Muscle layer of duodenum (tissue), 2 donors: Measurements from ENCODE around the gene MAN2A1.
A peak's percentile ranks its signal among the peaks of the same experiment; 100 is the strongest.

ENCODE experiments used
- H3K27ac ChIP-seq: one replicate; pipeline ENCODE4 v1.7.0; 2013; ENCODE audit warnings: mild to moderate bottlenecking, low read length
- H3K27me3 ChIP-seq: one replicate; pipeline ENCODE4 v1.7.0; 2013; ENCODE audit warnings: low read depth, mild to moderate bottlenecking, control low read depth, low read length
- H3K36me3 ChIP-seq, 2 donors: one replicate each; pipeline ENCODE4 v1.7.0; 2013; ENCODE audit warnings: low read length in 2 of 2, control low read depth in 1 of 2, mild to moderate bottlenecking in 1 of 2; ENCODE audit not compliant: insufficient read depth in 2 of 2, control insufficient read depth in 1 of 2
- H3K4me1 ChIP-seq, 2 donors: one replicate each; pipeline ENCODE4 v1.7.0; 2013; ENCODE audit warnings: low read length in 2 of 2, mild to moderate bottlenecking in 2 of 2, control low read depth in 1 of 2, moderate library complexity in 1 of 2; ENCODE audit not compliant: insufficient read depth in 2 of 2, control insufficient read depth in 1 of 2
- H3K4me3 ChIP-seq, 2 donors: one replicate each; pipeline ENCODE4 v1.7.0; 2013; ENCODE audit warnings: low read length in 2 of 2, low read depth in 1 of 2, mild to moderate bottlenecking in 1 of 2
- H3K9me3 ChIP-seq, 2 donors: one replicate each; pipeline ENCODE4 v1.7.0; 2013; ENCODE audit warnings: low read length in 2 of 2, control low read depth in 1 of 2, mild to moderate bottlenecking in 1 of 2; ENCODE audit not compliant: control insufficient read depth in 1 of 2
- donor health status: healthy.

Gene MAN2A1

DNA sequence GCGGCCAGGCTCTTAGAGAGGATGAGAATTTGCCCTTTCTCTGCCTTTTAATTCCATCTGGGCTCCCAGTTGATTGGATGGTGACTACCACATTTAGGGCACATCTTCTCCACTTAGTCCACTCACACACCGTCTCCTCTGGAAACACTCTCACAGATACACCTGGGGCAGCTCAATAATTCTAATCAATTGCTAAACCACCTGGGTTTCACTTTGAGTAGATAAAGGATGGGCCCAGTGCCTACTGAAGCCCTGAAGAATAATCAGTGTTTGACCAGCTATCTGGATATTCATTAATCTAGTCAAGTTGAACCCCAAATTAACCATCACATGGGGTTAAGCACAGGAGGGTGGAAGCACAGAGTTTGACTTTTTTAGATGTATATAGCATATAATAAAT is 19.1 kb downstream of the MAN2A1 start:
- Histone ChIP-seq H3K4me3 (peak overlapping the region in 1 of 2 donors; percentile 3), H3K4me1 (peaks cover 6 to 22% of the 10 kb centered on the region in 2 donors), H3K9me3 (no peaks in the 10 kb centered on the region), H3K27ac (no peak overlapping the region), H3K36me3 (no peaks in the 10 kb centered on the region), H3K27me3 (no peaks in the 10 kb centered on the region)

DNA sequence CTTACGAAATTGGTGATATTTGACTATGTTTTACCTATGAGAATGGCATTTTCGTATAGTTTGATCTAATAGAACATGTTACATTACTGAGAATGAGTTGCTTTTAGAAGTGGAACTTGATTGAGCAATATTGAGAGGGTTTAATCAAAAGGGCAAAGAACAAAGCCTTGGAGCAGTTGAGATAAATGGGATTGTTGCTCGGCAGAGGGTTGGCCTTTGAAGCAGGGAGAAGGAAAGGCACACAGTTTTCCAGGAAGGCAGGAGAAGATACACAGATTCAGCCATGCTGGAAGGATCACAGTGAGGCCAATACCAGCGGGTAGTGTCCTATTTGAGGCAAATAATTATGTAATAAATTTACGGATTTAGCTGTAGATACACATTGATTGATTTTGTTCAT is 19.5 kb downstream of the MAN2A1 start:
- Histone ChIP-seq H3K9me3 (no peaks in the 10 kb centered on the region), H3K4me1 (peaks cover 6 to 18% of the 10 kb centered on the region in 2 donors), H3K27ac (no peak overlapping the region), H3K27me3 (no peaks in the 10 kb centered on the region), H3K4me3 (peak overlapping the region in 1 of 2 donors; percentile 3), H3K36me3 (no peaks in the 10 kb centered on the region)

DNA sequence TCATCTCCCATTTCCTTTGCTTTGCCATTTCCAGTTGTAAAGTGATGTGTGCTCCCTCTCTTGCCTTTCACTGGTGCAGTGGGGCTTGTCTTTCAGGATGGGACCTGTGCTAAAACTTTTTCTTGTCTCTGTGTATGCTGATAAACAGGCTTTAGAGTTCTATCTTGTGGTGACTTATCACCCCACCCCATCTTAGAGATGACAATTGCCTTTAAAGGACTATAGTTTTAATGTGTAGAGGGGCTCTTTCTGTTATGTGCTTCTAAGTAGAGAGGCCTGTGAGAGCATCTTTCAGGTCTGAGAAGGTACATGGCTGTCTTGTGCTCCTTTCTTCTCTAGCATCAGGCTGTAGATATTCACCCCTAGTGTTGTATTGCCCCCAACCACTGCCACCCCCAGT is 21.9 kb downstream of the MAN2A1 start:
- Histone ChIP-seq H3K4me1 (peaks cover 0 to 5% of the 10 kb centered on the region in 2 donors), H3K9me3 (no peaks in the 10 kb centered on the region), H3K36me3 (peaks cover 0 to 2% of the 10 kb centered on the region in 2 donors), H3K27me3 (no peaks in the 10 kb centered on the region), H3K4me3 (no peak overlapping the region), H3K27ac (no peak overlapping the region)

DNA sequence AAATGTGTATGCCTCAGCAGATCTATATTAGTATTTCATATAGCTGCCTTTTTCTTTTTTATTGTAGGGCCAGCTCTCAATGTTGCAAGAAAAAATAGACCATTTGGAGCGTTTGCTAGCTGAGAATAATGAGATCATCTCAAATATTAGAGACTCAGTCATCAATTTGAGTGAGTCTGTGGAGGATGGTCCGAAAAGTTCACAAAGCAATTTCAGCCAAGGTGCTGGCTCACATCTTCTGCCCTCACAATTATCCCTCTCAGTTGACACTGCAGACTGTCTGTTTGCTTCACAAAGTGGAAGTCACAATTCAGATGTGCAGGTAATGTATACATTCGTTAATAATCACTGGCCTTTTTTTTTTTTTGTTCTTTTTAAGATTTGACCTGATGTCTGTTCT is 23.7 kb downstream of the MAN2A1 start:
- Histone ChIP-seq H3K9me3 (no peaks in the 10 kb centered on the region), H3K4me1 (peaks cover 0 to 5% of the 10 kb centered on the region in 2 donors), H3K27ac (no peak overlapping the region), H3K36me3 (peaks cover 0 to 4% of the 10 kb centered on the region in 2 donors), H3K4me3 (no peak overlapping the region), H3K27me3 (no peaks in the 10 kb centered on the region)

DNA sequence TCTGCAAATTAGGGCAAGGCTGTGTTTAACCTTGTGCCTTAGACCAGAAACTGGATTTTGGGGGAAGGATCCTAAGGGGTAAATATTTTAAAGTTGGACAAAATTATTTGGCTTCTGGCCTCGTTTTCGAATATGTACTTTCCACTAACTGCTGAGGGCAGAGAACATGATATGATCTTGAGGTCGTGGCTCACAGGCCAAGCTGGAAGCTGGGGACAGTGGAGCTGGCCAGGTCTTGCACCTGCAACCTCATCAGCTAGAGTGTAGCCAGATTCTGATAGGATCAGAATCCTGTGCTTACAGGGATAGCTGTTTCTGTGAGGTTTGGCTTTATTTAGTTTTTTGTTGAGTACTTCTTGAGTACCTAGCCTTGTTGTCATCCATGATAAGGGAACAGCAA is 24.9 kb downstream of the MAN2A1 start:
- Histone ChIP-seq H3K27me3 (no peaks in the 10 kb centered on the region), H3K27ac (peak overlapping the region; percentile 42), H3K36me3 (peaks cover 0 to 4% of the 10 kb centered on the region in 2 donors), H3K4me1 (peaks cover 0 to 5% of the 10 kb centered on the region in 2 donors), H3K9me3 (no peaks in the 10 kb centered on the region), H3K4me3 (no peak overlapping the region)

DNA sequence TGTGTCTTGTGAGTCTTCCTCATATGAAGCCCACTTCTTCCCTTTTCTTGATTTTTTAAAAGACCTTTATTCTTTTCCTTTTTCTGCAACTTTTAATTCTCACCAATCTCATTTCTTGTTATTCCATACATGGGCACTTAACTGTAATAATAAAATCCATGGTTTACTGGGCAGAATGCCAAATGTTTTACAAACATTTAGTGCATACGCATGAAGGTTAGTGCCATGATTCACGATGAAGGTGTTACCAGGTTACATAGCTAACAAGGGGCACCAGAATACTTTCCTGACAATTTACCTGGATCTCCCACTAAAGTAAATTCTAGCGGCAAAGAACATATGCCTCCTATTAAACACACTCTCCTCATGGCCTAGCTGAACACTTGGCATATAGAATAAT is 28.5 kb downstream of the MAN2A1 start:
- H3K27me3 ChIP-seq: no peaks in the 10 kb centered on the region
- no peaks in the 10 kb centered on the region for H3K9me3 ChIP-seq
- peaks cover 0 to 4% of the 10 kb centered on the region in 2 donors for H3K36me3 ChIP-seq
- no peak overlapping the region for H3K27ac ChIP-seq
- peaks cover 0 to 5% of the 10 kb centered on the region in 2 donors for H3K4me1 ChIP-seq
- H3K4me3 ChIP-seq: no peak overlapping the region

DNA sequence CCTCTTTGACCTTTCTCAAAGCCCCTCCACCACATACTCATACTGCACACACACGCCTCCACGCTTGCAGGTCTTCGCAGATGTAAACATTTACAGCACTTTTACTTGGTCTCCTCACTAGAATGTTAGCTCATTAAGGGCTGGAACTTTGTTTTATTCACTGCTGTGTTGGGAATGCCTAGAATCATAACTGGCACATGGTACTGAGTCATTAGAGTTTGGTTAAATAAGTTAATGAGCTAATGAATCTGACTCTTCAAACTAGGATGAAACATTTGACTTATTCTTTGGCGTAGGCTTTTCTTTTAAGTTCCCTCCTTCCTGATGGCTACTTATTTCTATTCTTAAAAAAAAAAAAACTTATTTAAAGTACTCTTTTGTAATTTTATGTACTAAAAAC is 28.9 kb downstream of the MAN2A1 start:
- H3K36me3 ChIP-seq: peaks cover 0 to 4% of the 10 kb centered on the region in 2 donors
- no peaks in the 10 kb centered on the region for H3K9me3 ChIP-seq
- H3K27ac ChIP-seq: no peak overlapping the region
- no peaks in the 10 kb centered on the region for H3K27me3 ChIP-seq
- no peak overlapping the region for H3K4me3 ChIP-seq
- H3K4me1 ChIP-seq: peaks cover 0 to 5% of the 10 kb centered on the region in 2 donors

DNA sequence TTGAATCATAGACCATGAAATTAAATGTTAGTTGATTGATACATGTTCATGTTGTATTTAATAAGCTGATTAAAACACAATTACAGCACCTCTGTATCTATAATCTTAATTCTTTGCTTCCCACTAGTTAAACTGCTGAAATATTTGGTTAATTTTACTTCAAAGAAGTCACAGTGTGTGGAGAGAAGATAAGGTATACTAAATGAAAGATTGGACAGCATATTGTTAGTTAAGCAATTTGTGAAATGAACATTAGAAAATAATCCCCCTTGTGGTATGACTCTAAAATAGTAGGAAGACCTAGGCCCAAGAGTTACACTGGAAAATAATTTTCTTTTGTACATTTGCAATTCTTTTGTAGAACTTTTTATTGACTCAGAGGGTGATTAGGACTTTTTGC is 30.3 kb downstream of the MAN2A1 start:
- no peaks in the 10 kb centered on the region for H3K27me3 ChIP-seq
- H3K27ac ChIP-seq: no peak overlapping the region
- peaks cover 0 to 4% of the 10 kb centered on the region in 2 donors for H3K36me3 ChIP-seq
- H3K4me3 ChIP-seq: no peak overlapping the region
- no peaks in the 10 kb centered on the region for H3K9me3 ChIP-seq
- no peaks in the 10 kb centered on the region for H3K4me1 ChIP-seq

DNA sequence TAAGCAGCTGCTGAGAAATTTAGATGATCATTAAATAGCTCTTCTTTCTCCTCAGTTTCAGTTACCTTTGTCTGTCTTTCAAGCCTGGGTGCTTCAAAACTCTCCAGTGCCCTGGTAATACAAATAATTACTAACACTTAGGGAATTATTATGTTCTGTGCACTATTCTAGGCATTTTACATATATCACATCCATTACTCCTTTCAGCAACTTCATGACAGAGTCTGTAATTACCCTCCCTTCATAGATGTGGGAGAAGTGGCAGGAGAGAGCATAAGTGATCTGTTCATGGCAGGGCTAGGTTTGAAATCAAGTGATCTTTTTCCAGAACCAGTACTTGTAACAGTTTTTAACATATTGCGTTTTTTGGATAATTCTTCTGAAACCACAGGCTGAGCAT is 32.0 kb downstream of the MAN2A1 start:
- H3K9me3 ChIP-seq: no peaks in the 10 kb centered on the region
- H3K36me3 ChIP-seq: peaks cover 0 to 2% of the 10 kb centered on the region in 2 donors
- no peak overlapping the region for H3K27ac ChIP-seq
- H3K4me3 ChIP-seq: no peak overlapping the region
- no peaks in the 10 kb centered on the region for H3K4me1 ChIP-seq
- no peaks in the 10 kb centered on the region for H3K27me3 ChIP-seq

DNA sequence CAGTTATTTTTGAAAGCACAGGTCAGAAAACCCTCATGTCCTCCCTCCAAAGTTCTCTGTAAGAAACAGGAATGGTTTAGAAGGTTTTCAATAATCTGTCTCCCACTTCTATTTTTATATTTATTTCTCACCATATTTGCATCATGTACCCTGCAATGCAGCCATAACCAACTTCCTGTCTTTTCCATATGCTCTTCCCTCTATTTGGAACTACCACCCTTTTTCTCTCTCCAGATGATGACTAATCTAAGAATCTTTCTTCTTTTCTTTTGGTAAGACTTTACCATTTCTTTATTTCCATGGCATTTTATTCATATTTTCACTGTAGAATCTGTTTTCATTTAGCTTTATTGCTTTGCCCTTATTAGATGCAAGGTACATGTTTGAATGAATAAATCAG is 33.9 kb downstream of the MAN2A1 start:
- no peak overlapping the region for H3K27ac ChIP-seq
- no peaks in the 10 kb centered on the region for H3K9me3 ChIP-seq
- H3K4me3 ChIP-seq: no peak overlapping the region
- H3K4me1 ChIP-seq: no peaks in the 10 kb centered on the region
- H3K27me3 ChIP-seq: no peaks in the 10 kb centered on the region
- no peaks in the 10 kb centered on the region for H3K36me3 ChIP-seq

DNA sequence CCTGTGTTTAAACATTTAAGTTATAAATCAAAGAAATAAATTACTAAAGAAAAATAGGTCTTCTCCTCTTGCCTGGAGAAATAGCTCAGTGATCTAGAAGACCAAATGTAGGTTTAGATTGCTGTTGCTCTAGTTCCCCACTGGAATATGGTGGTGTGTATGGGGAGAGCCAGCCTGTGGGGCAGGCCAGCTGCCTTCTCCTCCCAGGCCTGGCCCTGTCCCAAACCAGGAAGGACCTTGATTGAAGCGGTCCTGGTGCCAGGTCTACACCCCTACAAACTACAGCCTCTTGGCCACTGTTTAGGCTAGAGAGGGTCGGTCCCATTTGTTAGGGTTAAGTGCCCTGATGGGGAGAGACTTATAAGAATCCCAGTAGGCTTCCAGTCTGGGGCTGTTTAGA is 35.4 kb downstream of the MAN2A1 start:
- Histone ChIP-seq H3K27ac (no peak overlapping the region), H3K4me3 (no peak overlapping the region), H3K27me3 (no peaks in the 10 kb centered on the region), H3K9me3 (no peaks in the 10 kb centered on the region), H3K4me1 (no peaks in the 10 kb centered on the region), H3K36me3 (no peaks in the 10 kb centered on the region)
